Right ventricle myocardium inferior (tissue), 1 donor: ENCODE results near the gene VTI1A. TPM values are rescaled to one million over a fixed set of nuclear protein-coding genes. Genes with fewer than 3 reads are reported as not detected.
A peak's percentile ranks its signal among the peaks of the same experiment; 100 is the strongest.
"Not testable (repeated sequence)": the region's sequence is repeated elsewhere in the genome, so short reads cannot be mapped to it uniquely, and the experiment has no call there.

Experiments used
- ATAC-seq: fragments of 200-7000 bp; cut with Tn5 transposase; one replicate; pipeline ENCODE4 v1.9.1; 2020; ENCODE audit warnings: mild to moderate bottlenecking, moderate library complexity
- DNase-seq: peaks from one replicate; pipeline ENCODE4 v3.0.0; 2021; ENCODE audit errors: missing footprints
- intact Hi-C: fragments of 100-400 bp; cut with DNase I; formaldehyde crosslinking; loops from one replicate; pipeline ENCODE4 v1.11.0; 2022
- total RNA-seq: library from RNA; stranded (reverse); fragmentation: NEBNext Ultra II Directional; extraction: Animal tissue kit (Norgen Biotek cat#: 25700); gene quantifications from one replicate; pipeline ENCODE4 v1.2.1, GENCODE V29; 2021
- donor health status: DM: no; HTN: yes; CAD: no; lungs with severe emphysema.

The VTI1A gene
- total RNA-seq, 1 donor from 2014 or later: 21.2 TPM

DNA sequence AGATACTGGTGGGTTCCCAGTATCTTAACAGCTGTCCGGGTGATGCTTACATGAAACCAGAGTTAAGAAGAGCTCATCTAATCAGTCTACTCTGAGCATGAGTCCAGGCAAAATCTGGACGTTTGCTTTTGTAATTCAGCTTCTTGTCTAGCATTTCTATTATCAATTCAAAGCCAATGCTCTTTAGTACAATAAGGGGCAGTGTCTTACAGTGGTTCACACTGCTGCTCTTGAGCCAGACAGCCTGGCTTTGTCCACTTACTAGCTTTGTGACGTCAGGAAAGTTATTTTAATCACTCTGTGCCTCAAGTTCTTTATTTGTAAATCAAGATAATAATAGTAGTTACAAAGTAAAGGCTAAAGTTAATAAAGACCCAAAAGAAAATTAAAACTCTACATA is 275.7 kb downstream of the VTI1A start:
- ATAC-seq (no peak), DNase-seq (no peak)
- intact Hi-C loops: loop anchor here (5.0 kb wide), 3 partner anchors 395 to 800 kb away; no protein-coding TSS in a partner anchor

DNA sequence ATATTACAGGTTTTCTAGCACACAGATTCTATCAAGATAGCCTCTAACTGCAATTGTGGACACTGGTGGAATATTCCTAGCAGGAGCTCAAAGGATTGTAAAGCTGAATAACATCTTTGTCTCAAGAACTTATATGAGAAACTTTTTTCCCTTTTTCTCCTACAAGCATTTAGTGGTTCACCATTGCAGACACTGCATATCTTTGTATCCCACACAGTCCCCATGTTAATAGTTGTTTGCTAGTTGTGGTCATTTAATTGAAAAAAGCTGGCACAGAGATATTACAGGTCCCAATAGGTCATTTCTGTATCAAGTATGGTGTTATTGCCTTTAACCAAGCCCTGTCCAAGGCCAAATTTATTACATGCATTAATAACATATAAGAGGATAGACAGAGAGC is 276.9 kb downstream of the VTI1A start:
- no peak for DNase-seq
- intact Hi-C loops: loop anchor here (5.0 kb wide), 3 partner anchors 393 to 798 kb away; no protein-coding TSS in a partner anchor
- no peak for ATAC-seq

DNA sequence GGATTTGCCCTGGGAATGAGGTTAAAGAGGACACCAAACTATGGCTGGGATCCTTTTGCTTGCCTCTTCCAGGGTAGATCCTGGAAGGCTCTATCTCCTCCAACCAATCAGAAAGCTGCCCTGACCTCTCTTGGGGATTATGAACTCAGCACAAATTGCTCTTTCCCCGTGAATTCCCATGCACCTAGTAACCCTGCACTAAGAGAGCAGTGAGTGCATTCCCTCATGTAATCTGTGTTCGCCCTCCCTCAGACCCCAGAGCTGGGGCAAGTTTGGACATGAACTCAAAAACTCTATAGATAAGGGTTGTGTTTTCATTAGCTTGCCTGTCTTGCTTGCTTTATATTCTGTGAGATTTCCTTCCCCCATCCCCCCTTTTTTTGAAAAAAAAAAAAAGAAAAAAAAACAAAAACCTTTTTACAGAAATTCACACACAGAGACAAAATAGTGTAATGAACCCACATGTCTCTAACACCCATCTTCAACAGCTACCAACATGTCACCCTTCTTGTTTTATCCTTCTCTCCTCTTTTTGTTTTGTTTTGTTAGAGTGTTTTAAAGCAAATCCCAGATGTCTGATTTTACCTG is 277.5 kb downstream of the VTI1A start:
- peak; percentile 52 for ATAC-seq
- intact Hi-C loops: loop anchor here (5.0 kb wide), 3 partner anchors 393 to 798 kb away; no protein-coding TSS in a partner anchor
- DNase-seq: no peak

- intact Hi-C loops: no loop called here
- DNase-seq (no peak), ATAC-seq (no peak)
Measured at GRCh38 chr10:112728118-112728883, 281.3 kb downstream of the VTI1A start.

DNA sequence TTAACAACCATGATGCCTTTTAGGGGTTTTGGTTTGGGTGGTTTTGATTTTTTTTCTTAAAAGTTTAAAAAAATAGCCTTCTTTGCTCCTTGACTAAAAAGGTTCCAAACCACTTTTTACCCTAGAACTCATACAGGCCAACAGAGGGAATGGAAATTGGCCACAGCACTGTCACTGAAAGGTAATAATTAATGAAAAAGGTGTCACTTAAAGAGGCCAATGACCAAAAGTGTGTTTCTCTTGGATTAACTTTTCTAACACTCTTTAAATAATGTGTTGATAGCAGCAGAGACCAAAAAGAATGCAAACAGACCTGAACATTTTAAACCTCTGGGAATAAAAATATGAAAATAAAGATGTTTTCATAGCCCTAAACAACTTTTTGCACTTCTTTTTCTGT is 282.0 kb downstream of the VTI1A start:
- ATAC-seq (no peak), DNase-seq (no peak)
- intact Hi-C loops: no loop called here

GRCh38 chr10:112731450-112731849 is 284.4 kb downstream of the VTI1A start:
- intact Hi-C loops, DNase-seq, ATAC-seq: not testable (repeated sequence)

DNA sequence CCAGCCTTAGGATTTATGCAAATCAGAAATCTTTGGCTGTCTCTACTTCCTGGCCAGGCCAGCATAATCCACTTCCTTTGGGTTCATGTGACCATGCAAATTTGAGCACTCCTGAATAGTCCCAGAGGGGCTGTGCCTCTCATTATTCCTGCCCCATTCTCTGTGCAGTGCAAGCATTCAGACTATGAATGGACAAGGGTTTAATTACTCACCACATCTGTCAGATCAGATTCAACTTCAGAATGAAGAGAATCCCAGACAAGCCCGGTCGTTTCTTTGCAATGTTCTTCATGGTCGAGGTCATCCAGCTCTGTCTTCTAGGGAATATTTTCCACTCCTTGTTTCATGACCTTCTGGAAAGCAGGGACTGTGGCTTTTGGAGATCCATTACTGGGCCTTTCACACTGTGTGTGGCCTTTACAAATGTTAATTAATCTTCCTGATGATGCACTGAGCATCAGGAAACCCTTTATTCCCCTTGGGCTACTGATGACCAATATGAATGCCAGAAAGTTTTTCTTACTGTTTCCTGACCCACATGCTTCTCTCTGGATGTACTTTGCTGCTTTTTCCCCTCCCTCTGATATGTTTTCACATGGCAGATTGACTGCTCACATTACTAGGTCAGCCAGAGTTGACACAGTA is 285.4 kb downstream of the VTI1A start:
- DNase-seq: no peak
- peak; percentile 71 for ATAC-seq
- intact Hi-C loops: no loop called here

GRCh38 chr10:112735041-112735695 is 288.2 kb downstream of the VTI1A start:
- intact Hi-C loops: no loop called here
- DNase-seq (no peak), ATAC-seq (no peak)

GRCh38 chr10:112738606-112739591 is 291.9 kb downstream of the VTI1A start:
- DNase-seq: no peak
- ATAC-seq: no peak
- intact Hi-C loops: no loop called here

DNA sequence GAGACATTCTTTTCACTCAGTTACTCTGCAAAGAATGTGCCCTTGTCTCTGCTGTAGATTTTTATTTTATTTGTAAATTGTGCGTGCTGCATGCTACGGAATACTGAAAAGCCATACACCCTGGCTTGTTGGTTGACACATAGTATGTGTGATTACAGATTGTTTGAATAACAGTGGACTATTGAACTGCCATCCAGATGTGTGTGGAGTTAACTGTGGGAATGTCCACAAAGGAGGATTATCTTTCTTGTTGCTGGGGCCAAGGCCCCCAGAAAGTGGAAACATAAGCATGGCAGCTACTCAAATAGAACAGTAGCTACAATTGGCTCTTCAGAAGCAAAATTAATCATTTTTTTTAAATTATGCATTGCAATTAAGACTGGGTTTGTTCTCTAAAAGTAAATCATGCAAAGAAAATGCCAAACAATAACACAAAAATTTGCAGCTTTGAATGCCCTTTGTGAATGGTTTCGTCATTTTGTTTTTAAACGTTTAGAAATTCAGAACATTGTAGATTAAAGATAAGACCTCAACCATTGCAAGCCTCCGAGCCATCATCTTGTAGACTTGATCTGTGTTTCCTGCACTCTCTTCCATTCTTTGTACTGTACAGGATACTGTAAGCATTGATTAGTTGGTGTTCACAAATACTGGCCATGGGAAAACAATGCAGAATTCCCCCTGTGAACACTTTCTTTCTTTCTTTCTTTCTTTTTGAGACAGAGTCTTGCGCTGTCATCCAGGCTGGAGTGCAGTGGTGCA is 292.8 kb downstream of the VTI1A start:
- ATAC-seq (no peak), DNase-seq (no peak)
- intact Hi-C loops: no loop called here

- DNase-seq (no peak), ATAC-seq (no peak)
- intact Hi-C loops: no loop called here
Measured at GRCh38 chr10:112741830-112742402, 294.9 kb downstream of the VTI1A start.

- ATAC-seq (no peak), DNase-seq (no peak)
- intact Hi-C loops: no loop called here
Measured at GRCh38 chr10:112744181-112745096, 297.4 kb downstream of the VTI1A start.

DNA sequence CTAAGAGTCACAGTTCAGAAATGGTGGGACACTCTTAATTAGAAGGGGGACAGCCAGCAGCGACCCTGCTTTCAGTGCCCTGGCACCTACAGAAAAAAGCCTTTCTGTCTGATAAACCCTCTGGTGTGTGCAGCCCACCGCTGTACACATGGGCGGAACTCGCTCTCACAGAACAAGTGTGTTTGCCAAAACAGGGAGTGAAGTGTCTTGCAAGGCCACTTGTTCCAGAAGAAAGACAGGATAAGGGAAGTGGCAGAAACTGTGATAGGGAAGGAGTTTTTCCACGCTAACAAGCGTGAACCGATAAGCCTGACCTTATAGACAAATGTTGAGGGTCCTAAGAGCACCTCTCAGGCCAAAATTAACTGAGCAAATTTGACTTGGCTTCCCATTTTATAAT is 299.3 kb downstream of the VTI1A start:
- DNase-seq: no peak
- intact Hi-C loops: no loop called here
- ATAC-seq: peak; percentile 36

DNA sequence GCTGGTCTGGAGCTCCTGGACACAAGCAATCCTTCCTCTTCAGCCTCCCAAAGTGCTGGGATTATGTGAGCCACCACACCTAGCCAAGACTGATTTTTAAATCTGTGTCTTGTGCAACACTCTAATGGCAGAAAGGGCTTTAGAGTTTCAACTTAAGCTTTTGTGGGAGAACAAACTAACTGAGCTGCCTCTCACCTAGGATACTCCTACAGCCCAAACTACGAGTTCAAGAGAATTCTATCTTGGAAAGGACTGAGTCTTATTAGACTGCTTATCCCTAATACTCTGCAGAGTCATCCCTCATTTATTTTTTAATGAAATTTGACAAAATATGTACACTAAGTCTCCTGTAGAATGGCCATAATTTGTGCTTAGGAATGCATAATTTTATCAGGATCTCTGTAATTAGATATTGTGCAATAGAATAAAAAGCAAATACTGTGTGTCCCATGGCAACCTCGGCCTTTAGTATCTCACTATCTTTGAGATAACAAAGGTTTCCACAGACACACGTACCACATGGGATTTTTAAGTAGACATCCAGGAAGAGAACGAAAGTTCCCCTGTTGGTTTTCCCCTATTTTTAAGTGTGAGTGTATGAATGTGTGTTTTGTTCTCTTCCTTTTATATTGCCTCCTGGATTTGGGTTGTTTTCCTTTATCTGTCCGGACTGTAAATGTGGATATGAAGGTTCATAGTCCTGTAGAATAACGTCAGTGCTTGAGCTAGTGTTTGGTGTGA is 303.6 kb downstream of the VTI1A start:
- intact Hi-C loops: no loop called here
- DNase-seq (no peak), ATAC-seq (no peak)

DNA sequence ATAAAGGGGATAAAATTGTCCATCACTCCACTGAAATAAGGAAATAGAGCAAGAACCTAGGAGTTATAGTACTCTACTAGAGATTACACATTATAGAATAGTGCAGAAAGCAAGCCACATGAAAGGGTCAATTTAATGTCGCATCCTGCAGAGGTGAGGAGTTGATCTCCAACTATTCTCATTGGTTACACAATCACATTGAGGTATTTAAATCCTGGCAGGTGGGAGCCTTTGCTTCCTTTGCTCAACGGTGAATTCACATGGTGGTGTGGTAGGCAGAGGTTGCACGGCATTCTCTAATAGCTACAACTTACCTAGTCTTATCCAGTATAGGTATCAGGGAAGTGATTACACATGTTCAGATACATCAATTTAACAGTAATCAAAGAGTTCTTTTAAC is 304.6 kb downstream of the VTI1A start:
- ATAC-seq (no peak), DNase-seq (no peak)
- intact Hi-C loops: no loop called here

- DNase-seq (no peak), ATAC-seq (no peak)
- intact Hi-C loops: no loop called here
Measured at GRCh38 chr10:112752288-112752687, 305.3 kb downstream of the VTI1A start.
